K562 treated with DMSO at 1 percent for 24 hours (cell line): ENCODE measurements around the gene TTC19. TPM values are rescaled to one million over a fixed set of nuclear protein-coding genes. Genes with fewer than 3 reads are reported as not detected.

Source experiments
- total RNA-seq: library from RNA; unstranded; fragments of 300-600 nt; gene quantifications from 2 replicates; pipeline ENCODE4 v1.2.3, GENCODE V29; 2022; ENCODE audit warnings: low read depth; ENCODE audit not compliant: insufficient read depth

The TTC19 gene
- 28.0 and 46.5 TPM in 2 replicates for total RNA-seq

DNA sequence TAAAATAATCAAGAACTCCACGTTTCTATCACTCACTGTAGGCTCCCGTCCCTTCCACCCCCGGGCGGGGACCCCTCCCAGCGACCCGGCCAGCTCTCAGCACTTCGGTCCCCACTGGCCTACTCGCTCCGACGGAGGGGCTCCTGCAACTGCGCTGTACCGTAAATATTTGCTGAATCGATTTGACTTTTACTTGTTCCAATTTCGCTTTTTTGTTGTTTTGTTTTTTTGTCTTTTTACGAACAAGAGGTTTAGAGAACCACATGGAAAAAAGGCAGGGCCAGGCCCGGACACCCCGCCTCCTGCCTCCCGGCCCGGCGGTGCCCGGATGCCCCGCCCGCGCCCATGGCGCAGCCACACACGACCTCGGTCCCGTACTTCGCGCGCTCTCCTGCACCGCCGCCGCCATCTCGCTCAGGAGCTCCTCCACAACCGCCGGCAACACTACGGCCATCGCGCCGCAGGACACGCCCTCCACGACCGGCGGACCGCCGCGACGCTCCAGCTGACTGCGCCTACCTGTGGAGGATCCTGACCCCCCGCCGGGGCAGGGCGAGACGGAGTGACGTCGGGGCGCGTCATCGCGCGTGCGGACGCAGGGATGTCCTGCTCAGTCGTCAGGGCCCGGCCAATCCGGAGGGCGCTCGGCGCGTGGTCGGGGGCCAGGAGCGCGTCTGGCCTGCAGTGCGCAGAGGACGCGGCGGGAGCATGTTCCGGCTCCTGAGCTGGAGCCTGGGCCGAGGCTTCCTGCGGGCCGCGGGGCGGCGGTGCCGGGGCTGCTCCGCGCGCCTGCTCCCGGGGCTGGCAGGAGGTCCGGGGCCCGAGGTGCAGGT lies at the start of gene TTC19, which contains the start of gene ZSWIM7:
TTC19 (plus strand) TSS at position 684 of the 833 bp plus-strand sequence; CDS start at position 709, 25 bp downstream.
ZSWIM7 (minus strand) TSS at position 564 of the 833 bp plus-strand sequence; CDS start at position 454, 110 bp downstream.

Other genes starting within 250 kb of the TTC19 start
- 7.3 and 9.6 TPM in 2 replicates for gene ADORA2B, start 54.7 kb upstream of the TTC19 start, total RNA-seq
- 12.3 and 13.8 TPM in 2 replicates for gene ZSWIM7, start 120 bp upstream of the TTC19 start, total RNA-seq
- 40.2 and 41.0 TPM in 2 replicates for gene NCOR1, start 215.7 kb downstream of the TTC19 start, total RNA-seq
- 12.2 and 12.7 TPM in 2 replicates for gene PIGL, start 217.4 kb downstream of the TTC19 start, total RNA-seq